Germinal center (tissue), 1 donor: Measurements from ENCODE around the gene OSBPL2.

Source experiments
- DNase-seq: peaks from one replicate; pipeline ENCODE4 v3.0.0; 2012; ENCODE audit warnings: mixed read lengths, low spot score

The OSBPL2 gene

DNA sequence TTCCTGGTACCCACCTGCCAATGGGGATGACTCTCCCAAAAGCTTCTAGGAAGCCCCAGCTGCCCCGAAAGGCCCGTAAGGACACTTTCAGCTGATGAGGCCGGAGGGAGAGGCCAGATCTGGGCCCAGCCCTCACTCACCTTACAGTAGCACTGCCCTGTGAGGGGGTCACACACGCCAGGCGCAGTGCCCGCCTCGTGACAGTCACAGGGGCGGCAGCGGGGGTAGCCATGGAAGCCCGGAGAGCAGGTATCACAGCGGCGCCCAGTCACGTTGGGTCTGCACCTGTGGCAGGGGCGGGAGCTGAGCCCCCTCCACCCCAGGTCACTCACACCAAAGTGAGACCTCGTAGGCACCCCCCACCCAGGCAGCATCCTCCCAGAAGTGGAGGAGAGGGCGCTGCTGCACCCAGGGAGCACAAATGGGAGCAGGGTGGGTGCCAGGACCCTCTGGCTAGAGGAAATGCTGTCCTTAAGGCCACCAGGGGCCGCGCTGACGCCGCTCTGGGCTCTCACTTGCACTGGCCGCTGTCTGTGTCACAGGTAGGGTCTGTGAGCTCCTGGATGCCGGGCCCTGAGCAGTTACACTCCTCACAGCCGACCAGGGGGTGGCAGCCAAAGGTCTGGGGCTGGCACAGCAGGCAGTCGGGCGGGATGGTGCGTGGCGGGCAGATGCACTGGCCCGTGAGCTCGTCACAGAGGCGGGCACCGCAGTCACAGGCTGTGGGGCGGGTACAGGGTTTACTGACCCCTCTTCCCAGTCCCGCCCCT lies 89.6 kb downstream of the OSBPL2 start:
- no peak for DNase-seq

DNA sequence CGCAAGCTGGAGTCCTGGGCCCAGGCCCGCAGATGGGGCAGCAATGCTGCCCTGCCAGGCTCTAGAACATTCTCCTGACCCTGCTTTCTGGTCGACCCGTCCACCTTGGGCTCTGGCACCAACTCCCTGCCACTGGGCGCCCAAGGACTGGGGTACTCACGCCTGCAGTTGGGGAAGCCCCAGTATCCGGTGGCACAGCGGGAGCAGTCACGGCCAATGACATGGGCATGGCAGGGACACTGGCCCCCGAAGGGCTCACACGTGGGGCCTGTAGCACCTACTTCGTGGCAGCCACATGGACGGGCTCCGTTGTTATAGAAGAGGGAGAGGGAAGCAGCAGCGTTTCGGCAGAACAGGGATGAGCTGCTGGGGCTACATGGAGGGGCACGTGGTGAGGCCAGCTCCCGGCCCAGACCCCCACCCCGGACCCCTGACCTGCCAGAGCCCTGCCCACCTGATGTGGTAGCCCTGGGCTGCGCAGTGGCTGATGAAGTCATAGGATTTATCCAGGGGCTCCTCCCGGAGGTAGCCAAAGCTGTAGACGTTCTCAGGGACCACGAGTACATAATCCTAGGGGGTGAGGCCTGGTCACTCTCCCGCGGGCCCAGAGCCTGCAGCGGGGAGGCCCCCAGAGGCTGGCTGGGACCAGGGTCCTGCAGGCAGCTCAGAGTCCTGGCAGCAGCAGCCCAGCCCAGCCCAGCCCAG lies 90.5 kb downstream of the OSBPL2 start:
- DNase-seq: no peak

DNA sequence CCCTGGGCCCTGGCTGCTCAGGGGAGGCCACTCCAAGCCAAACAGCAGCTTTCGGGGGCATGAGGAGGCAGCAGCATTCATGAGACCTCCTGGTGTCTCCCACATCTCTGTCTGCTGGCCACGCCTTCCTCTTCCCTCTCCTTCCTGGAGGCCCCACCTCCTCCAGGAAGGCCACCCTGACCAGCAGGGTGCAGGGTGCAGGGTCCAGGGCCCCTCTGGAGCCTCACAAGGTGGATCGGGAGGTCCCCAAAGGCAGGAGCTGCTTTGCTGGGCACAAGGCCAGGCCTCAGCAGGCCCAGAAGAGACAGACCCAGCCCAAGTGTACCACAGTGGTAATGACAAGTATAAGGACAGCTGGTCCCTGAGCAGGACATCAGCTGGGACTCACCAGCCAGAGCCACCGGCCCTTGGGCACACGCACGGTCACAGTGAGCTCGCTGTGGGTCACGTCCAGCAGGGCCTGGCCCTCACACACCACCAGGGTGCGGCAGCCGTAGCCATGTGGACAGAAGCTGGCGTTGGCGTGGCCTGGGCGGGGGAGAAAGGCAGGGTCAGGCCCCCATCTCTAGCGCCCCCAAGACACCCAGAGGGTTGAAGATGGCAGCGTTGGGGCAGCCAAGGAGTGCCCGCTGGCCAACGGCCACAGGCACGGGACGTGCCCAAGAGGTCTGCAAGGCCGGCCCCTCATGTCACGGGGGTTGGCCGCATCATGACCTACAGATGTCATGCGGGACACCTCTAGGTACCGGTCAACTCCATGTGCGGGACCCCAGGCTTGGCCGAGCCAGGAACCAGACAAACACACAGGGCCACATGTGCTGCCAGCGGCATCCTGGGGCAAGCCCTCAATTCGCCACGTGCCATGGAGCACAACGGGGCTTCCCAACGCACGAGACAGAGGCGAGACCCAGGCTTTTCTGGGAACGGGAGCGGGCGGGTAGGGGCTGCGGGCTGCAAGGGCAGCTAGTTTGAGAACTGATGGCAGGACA lies 91.4 kb downstream of the OSBPL2 start:
- DNase-seq: no peak

DNA sequence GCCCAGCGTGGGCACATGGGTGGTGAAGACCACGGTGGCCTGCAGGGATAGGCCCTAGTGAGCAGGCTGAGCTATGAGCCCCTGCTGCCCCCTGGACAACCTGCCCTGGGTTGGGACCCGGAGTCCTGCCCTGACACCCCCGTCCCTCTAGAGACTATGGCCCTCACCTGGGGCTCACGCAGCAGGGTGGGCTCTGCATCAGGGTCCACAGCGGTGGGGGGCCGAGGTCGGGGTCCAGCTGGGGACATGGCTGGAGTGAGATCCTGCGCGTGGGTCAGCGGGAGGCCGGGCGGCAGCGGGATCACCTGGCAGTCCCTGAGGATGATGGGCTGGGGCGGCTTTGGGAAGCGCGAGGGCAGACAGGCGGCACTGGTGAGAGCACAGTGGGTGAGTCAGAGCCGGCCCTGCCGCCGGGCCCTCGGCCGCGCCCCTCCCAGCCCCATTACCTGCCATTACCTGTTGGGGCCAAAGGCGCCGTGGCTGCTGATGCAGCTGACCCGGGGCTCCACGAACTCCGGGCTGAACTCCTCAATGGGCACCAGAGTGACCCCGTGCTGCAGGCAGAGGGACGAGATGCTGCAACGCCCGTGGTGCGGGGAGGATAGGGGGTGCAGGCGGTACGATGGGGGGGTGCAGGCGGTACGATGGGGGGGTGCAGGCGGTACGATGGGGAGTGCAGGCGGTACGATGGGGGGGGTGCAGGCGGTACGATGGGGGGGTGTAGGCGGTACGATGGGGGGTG lies 92.4 kb downstream of the OSBPL2 start:
- DNase-seq: no peak

DNA sequence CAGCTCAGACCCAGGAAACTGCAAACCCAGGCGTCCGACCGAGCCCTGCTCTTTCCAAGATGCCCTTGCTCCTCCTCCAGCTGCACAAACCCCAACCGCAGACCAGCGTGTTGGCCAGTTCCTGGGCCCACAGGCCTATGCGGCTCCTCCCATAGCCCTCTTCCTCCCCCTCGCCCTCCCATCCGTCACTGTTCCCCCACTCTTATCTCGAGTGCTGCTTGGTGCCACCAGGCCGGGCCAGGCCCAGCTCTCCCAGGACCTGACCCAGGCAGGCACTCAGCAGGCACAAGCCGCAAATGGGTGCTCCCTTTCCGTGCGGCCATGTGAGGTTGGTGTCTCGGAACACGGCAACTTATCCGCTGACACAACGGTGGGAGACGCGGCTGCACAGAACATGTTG lies 93.0 kb downstream of the OSBPL2 start:
- DNase-seq: no peak

DNA sequence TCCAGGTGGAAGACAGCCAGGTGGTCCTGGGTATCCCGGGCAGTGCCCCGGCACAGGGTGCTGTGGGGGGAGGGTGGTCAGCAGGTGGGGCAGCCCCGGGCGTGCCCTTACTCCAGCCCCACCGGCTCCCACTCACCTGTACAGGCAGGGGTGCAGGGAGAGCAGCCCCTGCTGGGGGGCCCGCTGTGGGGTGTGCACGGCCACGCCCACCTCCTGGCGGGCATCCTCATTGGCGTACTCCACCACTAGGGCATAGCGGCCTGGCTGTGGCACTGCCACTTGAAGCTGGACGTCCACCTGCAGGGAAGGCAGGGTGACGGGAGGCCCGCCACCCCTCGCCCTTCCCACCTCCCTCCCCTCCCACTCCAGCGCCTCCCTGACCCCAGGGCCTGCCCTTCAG lies 94.1 kb downstream of the OSBPL2 start:
- DNase-seq: no peak

DNA sequence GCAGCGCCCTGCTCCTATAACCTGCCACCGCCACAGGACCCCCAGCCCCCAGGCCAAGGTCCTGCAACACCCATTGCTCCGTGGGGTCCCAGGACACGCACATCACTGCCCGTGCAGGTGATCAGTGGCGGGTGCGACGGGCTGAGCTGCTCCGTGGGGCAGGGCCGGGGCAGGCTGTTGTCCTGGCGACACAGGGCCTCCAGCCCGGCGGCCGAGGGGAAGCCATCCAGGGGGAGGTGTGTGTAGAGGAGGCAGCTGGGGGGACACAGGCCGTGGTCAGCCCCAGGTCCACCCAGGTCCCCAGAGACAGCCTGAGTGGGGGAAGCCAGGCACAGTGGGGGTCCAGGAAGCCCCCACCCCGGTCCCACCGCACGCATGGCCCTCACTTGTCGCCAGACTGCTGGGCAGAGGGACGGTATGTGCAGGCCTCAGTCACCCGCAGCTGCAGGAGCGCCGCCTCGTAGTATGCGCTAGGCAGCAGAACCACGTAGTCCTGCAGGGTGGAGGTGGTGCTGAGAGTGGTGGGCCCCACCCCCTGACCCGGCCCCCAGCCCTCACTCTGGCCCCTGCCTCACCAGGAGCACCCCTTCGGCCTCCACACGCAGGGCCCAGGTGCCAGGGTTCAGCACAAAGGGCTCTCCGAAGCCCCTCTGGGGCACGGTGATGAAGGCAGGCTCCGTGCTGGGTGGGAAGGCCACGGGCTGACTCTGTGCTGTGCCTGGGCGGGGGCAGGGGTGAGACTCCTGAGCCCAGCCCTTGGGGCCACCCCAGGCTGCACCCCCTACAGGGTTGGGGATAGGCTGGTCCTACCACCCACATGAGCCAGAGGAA lies 94.9 kb downstream of the OSBPL2 start:
- no peak for DNase-seq

DNA sequence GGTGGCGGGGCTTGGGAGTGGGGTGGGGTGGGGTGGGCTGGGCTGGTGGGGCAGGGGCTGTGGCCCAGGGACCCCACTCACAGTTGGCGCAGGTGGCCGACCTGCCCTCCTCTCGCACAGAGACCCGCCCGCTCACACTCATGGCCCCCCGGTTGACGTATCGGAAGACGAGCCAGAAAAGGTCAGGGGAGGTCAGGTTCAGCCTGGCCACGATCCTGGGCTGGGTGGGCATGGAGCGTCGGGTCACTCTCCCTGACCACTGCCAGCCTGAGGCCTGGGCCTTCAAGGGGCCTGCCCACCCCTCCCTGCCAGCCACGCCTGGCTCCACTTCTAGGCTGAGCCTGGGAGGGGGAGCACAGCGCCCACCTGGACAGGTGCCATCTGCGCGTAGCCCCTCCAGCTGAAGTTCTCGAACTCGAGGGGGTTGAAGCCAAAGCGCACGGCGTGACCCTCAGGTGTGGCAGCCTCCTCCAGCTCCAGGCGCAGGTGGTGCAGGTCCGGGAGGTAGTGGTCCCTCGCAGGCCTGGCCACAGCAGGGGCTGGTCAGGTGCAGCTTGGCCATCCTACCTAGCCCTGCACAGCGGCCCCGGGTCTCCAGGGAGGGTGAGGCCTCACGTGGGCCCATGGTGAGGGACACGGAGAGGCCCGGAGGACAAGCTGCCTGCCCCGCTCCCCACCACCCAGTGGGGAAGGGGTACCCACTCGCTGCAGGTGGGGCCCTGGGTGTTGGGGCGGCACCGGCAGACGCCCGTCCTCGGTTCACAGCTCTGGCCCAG lies 95.7 kb downstream of the OSBPL2 start:
- DNase-seq: no peak

DNA sequence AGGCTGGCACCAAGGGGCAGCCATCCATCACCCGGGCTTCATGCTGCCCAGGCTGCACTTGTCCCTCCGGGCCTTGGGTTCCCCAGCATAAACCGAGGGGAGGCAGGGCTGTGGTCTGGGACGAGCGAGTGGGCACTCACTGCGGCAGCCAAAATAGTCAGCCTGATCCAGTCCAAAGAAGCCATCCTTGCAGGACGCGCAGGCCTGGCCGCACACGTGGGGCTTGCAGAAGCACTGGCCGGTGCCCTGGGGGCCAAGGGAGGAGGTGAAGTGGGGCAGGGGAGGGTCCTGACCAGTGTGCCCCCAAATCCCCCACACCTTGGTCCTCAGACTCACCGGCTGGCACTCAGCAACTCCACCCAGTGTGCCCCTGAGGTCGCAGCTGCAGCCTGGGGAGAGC lies 96.6 kb downstream of the OSBPL2 start:
- DNase-seq: no peak

DNA sequence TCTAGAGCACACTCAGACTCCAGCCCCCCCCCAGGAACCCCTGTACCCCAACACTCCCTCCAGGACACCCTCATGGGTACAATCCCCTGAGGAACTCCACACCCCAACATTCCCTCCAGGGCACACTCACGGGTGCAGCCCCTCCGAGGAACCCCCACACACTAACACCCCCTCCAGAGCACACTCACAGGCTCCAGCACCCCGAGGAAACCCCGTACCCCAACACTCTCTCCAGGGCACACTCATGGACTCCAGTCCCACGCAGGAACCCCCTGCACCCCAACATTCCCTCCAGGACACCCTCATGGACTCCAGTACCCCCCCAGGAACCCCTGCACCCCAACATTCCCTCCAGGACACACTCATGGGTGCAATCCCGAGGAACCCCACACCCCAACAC lies 97.2 kb downstream of the OSBPL2 start:
- DNase-seq: no peak

DNA sequence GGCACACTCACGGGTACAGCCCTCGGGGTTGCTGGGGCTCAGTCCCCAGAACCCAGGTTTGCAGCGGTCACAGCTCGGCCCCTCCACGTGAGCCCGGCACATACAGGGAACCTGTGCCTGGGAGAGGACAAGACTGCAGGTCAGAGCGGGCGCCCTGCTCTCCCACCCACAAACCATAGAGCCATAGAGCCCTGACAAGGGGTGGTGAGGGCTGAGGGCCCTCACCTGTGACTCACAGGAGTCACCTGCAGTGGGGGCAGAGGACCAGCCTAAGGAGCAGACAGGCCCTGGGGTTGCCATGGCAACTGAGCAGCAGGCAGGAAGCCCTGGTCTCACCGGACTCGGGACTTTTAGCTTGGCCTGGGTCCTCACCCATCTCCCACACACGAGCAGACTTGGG lies 98.0 kb downstream of the OSBPL2 start:
- DNase-seq: no peak

DNA sequence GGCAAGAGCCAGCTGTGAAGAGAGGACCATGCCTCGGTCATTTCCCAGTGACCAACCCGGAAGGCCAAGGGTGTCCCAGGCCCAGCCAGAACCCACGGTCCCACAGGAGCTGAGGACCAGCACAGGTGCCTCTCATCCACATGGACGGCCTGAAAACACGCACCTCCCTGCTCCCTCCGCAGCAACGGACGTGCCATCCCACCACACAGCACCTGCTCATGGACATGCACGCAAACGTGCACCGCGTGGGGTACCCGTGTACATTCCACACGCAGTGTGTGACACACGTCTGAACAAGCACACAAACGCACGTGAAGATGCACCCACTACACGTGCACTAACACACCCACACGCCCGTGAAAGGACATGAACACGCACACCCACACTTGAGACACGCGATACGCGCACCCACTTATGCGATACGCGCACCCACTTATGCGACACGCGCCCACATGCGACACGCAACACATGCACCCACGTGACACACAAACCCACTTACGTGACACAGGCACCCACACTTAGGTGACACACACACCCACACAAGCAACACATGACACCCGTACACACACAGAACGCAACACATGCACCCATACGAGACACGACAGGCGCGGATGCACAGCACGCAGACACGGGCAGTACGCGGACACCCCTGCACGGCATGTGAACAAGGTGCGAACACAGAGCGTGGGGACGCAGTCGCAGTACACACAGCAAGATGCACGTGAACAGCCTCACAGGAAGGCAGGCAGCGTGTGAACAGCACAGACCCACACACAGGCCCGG lies 98.6 kb downstream of the OSBPL2 start:
- DNase-seq: no peak

DNA sequence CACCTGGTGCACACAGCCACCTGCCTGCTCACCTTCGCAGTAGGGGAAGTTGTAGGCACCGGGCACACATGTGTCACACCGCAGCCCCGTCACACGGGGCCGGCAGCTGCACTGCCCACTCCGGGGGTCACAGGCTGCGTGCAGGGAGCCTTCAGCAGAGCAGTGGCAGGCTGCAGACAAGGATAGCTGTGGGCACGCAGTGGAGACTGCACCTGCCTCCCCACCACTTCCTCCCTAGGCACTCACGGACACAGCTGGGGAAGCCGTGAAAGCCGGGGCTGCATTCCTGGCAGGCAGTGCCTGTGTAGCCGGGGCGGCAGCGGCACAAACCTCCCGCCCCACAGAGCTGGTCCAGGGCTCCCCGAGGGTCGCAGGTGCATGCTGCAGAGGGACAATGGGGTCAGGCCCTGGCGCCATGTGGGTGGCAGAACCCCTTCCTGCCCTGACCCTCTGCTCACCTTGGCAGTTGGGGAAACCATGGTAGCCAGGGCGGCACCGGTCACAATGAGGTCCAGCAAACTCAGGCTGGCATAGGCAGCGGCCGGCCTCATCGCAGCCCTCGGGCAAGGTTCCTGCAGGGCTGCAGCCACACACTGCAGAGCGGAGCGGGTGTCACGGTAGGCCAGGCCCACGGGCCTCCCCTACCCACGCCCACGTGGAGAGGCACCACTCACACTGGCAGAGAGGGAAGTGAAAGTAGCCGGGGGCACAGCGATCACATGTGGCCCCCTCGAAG lies 99.4 kb downstream of the OSBPL2 start:
- peak; percentile 65 for DNase-seq

DNA sequence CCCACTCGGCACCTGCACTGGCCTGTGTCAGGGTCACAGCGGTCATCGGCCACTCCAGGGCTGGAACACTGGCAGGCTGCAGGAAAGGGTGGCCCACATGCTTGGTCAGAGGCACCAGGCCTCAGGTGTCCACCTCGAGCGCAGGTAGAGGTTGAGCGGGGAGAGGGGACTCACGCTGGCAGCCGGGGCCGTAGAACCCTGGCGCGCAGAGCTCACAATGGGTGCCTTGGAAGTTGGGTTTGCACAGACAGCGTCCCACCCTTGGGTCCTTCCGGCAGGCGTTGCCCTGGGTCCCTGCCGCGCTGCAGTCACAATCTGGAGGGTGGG lies 99.9 kb downstream of the OSBPL2 start:
- no peak for DNase-seq

DNA sequence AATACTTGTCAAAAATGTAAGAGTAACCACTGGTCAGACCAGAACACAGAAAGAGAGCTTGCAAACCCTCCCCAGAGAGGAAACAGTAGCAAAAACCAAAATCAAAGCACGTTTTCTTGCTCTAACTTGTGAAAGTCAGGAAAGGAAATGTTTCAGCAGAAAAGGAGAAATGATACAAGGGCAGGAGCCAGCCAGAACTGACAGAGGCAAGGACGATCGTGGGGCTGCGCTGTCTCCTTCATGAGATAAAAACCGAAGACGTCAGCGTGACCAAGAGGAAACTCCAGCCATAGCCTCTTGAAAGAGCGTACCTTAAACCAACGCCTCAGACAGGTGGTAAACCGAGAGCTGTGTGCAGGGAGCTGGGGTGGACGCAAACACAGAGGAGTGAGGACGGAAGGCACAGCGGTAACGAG lies 101.3 kb downstream of the OSBPL2 start:
- DNase-seq: peak; percentile 61

DNA sequence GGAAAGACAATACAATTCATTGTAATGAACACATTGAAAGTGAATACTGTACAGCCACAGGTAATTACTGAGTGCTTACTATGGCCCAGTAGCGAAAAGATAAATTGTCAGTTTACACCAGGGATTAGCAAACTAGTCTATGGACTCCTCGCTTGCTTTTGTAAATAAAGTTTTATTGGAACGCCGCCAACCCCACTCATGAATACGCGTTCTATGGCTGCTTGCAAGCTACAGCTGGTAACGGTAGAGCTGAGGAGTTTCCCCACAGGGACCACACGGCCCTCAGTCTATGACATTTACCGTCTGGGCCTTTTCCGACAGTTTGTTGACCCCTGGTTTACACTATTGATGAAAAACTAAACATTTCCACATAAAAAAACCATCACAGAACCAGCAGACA lies 104.6 kb downstream of the OSBPL2 start:
- no peak for DNase-seq

DNA sequence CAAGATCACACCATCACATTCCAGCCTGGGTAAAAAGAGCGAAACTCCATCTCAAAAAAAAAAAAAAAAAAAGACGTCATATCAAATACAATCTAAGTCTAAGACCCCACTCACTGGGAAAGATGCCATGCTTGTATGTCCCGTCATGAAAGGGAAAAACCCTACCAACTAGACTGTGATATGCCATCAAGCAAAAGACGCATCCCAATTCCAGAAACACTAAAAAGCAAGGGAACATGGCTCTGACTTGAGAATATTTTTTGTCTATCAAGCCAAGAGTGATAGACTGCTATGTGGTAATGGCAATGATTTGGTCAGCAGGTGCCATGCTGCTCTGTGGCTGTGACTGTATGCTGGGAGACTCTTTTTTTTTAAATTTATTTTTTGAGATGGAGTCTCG lies 105.8 kb downstream of the OSBPL2 start:
- DNase-seq: no peak

DNA sequence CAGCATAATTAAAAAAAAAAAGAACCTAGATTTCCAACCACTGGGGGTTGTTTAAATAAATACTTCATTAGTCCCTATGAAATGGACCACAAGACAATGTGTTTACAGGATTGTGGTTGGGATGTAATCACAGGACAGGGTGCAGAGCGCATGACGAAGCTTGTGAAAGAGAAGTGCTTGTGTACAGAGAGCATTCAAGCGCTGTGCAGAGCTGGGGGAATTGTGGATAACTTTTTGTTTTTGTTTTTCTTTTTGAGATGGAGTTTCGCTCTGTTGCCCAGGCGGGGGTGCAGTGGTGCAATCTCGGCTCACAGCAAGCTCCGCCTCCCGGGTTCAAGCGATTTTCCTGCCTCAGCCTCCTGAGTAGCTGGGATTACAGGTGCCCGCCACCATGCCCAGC lies 106.5 kb downstream of the OSBPL2 start:
- DNase-seq: no peak
